HCT116 (cell line): Measurements from ENCODE around the gene PRR23E. TPM values are rescaled to one million over a fixed set of nuclear protein-coding genes. Genes with fewer than 3 reads are reported as not detected.

Source experiments
- ATAC-seq: fragments of 200-7000 bp; cut with Tn5 transposase; 2 replicates; pipeline ENCODE4 v1.9.1; 2020; ENCODE audit warnings: mild to moderate bottlenecking, moderate library complexity
- BruUV-seq: library from RNA; stranded (reverse); fragments of 400-500 nt; replicated peaks from 2 replicates; lab custom pipeline; 2021; lab: Mats Ljungman, UMichigan
- CTCF ChIA-PET: fragments of 300-600 bp; sonication (Branson Sonifier 250); formaldehyde crosslinking; loops from one replicate; lab custom pipeline; 2021; ENCODE audit warnings: antibody characterized with exemption; lab: Charles Lee
- POLR2A ChIA-PET: fragments of 300-600, 350-600 bp; sonication (Branson Sonifier 250); formaldehyde crosslinking; loops from one replicate; lab custom pipeline; 2021; ENCODE audit warnings: antibody characterized with exemption; lab: Charles Lee
- RAD21 ChIA-PET, 2 experiments: fragments of 300-600 bp; sonication (Branson Sonifier 250); formaldehyde crosslinking; loops; one replicate each; lab custom pipeline; 2023; ENCODE audit warnings: low total read pairs in 2 of 2; ENCODE audit not compliant: uncharacterized antibody in 2 of 2, unreplicated experiment in 2 of 2, low non-redundant PET in 1 of 2; lab: Charles Lee
- DNase-seq: peaks from one replicate; pipeline ENCODE4 v3.0.0-alpha.2; 2010; ENCODE audit warnings: low read depth, low spot score
- H2AFZ ChIP-seq: fragments of 200-600 bp; shearing (Covaris generic), sonication (generic); 2 replicates; pipeline ENCODE4 v1.6.1; 2017; ENCODE audit warnings: low read depth, mixed run types, mixed read lengths, antibody characterized with exemption, low read length; ENCODE audit not compliant: poor library complexity, severe bottlenecking
- H3K27ac ChIP-seq: 2 replicates; pipeline ENCODE4 v1.5.1; 2012; ENCODE audit warnings: low read depth, low read length
- H3K27me3 ChIP-seq: fragments of 200-600 bp; sonication (generic); 2 replicates; pipeline ENCODE4 v1.6.1; 2016; ENCODE audit warnings: mixed run types, low read length, mixed read lengths; ENCODE audit not compliant: insufficient read depth
- H3K36me3 ChIP-seq, 2 experiments: fragments of 200-500 bp in 1 of 2; fragments of 200-600 bp in 1 of 2; sonication (Bioruptor generic) in 1 of 2; sonication (generic) in 1 of 2; 2 replicates each; pipeline versions ENCODE4 v1.5.1 to v1.6.1; 2014 to 2016; ENCODE audit warnings: low read length in 2 of 2, inconsistent platforms in 1 of 2, mixed read lengths in 1 of 2, mixed run types in 1 of 2; ENCODE audit not compliant: insufficient read depth in 2 of 2, control insufficient read depth in 1 of 2
- H3K4me1 ChIP-seq, 2 experiments: fragments of 200-600 bp in 1 of 2; sonication (generic) in 1 of 2; 2 replicates each; pipeline versions ENCODE4 v1.5.1 to v1.6.1; 2012 to 2017; ENCODE audit warnings: low read length in 2 of 2, inconsistent platforms in 1 of 2, mild to moderate bottlenecking in 1 of 2, mixed read lengths in 1 of 2, mixed run types in 1 of 2, moderate library complexity in 1 of 2; ENCODE audit not compliant: insufficient read depth in 2 of 2, control insufficient read depth in 1 of 2
- H3K4me2 ChIP-seq: fragments of 200-600 bp; sonication (generic); 2 replicates; pipeline ENCODE4 v1.6.1; 2017; ENCODE audit warnings: mixed run types, low read length, mixed read lengths
- H3K4me3 ChIP-seq, 2 experiments: fragments of 200-600 bp in 1 of 2; sonication (generic) in 1 of 2; replicated peaks in 1 of 2; 2 replicates each; pipeline ENCODE4 v1.5.1; 2011 to 2016; ENCODE audit warnings: low read length in 2 of 2, control low read depth in 1 of 2, low read depth in 1 of 2, mild to moderate bottlenecking in 1 of 2, mixed read lengths in 1 of 2, mixed run types in 1 of 2
- H3K79me2 ChIP-seq: fragments of 200-600 bp; sonication (generic); 2 replicates; pipeline ENCODE4 v1.6.1; 2017; ENCODE audit warnings: mild to moderate bottlenecking, mixed run types, low read length, moderate library complexity, mixed read lengths; ENCODE audit not compliant: insufficient read depth
- H3K9ac ChIP-seq: fragments of 200-600 bp; sonication (generic); 2 replicates; pipeline ENCODE4 v1.6.1; 2016; ENCODE audit warnings: low read length, mixed read lengths
- H3K9me2 ChIP-seq: fragments of 200-600 bp; sonication (generic), shearing (Covaris generic); 2 replicates; pipeline ENCODE4 v1.6.1; 2017; ENCODE audit warnings: mixed run types, mild to moderate bottlenecking, moderate library complexity; ENCODE audit not compliant: insufficient read depth
- H3K9me3 ChIP-seq, 2 experiments: fragments of 200-500 bp in 1 of 2; fragments of 200-600 bp in 1 of 2; sonication (Bioruptor generic) in 1 of 2; sonication (generic) in 1 of 2; 2 replicates each; pipeline ENCODE4 v1.6.1; 2014 to 2017; ENCODE audit warnings: low read length in 2 of 2, mixed read lengths in 2 of 2, inconsistent platforms in 1 of 2, low read depth in 1 of 2, mild to moderate bottlenecking in 1 of 2, mixed run types in 1 of 2, moderate library complexity in 1 of 2; ENCODE audit not compliant: control insufficient read depth in 1 of 2, insufficient read depth in 1 of 2
- H4K20me1 ChIP-seq: fragments of 200-600 bp; sonication (generic), shearing (Covaris generic); 2 replicates; pipeline ENCODE4 v1.6.1; 2017; ENCODE audit warnings: mixed run types, mild to moderate bottlenecking, moderate library complexity; ENCODE audit not compliant: insufficient read depth
- CBX3 ChIP-seq: IDR thresholded peaks from 2 replicates; pipeline ENCODE4 v1.6.1; 2012; ENCODE audit warnings: low read depth
- CEBPB ChIP-seq: IDR thresholded peaks from 2 replicates; pipeline ENCODE4 v1.6.1; 2012; ENCODE audit warnings: low read depth
- EGR1 ChIP-seq: IDR thresholded peaks from 2 replicates; pipeline ENCODE4 v1.6.1; 2012; ENCODE audit warnings: low read depth
- ELF1 ChIP-seq: IDR thresholded peaks from 2 replicates; pipeline ENCODE4 v1.6.1; 2012; ENCODE audit warnings: low read depth, borderline replicate concordance
- EZH2 ChIP-seq: fragments of 200-600 bp; sonication (generic); IDR thresholded peaks from 2 replicates; pipeline ENCODE4 v1.6.1; 2017; ENCODE audit warnings: antibody characterized with exemption, mixed run types
- EZH2phosphoT487 ChIP-seq: fragments of 200-600 bp; IDR thresholded peaks from 2 replicates; pipeline ENCODE4 v1.6.1; 2018; ENCODE audit warnings: antibody characterized with exemption, borderline replicate concordance
- FOSL1 ChIP-seq: IDR thresholded peaks from 2 replicates; pipeline ENCODE4 v1.6.1; 2012; ENCODE audit warnings: low read depth
- JUND ChIP-seq: IDR thresholded peaks from 2 replicates; pipeline ENCODE4 v1.6.1; 2012
- MAX ChIP-seq: IDR thresholded peaks from 2 replicates; pipeline ENCODE4 v1.6.1; 2012
- POLR2A ChIP-seq: IDR thresholded peaks from 2 replicates; pipeline ENCODE4 v1.7.0; 2011; ENCODE audit warnings: borderline replicate concordance; ENCODE audit not compliant: insufficient read depth, insufficient read length; ENCODE audit errors: extremely low read depth
- POLR2AphosphoS5 ChIP-seq: IDR thresholded peaks from 2 replicates; pipeline ENCODE4 v1.6.1; 2011; ENCODE audit warnings: mild to moderate bottlenecking, low read depth, low read length, moderate library complexity
- REST ChIP-seq: IDR thresholded peaks from 2 replicates; pipeline ENCODE4 v1.6.1; 2012; ENCODE audit warnings: low read depth
- SP1 ChIP-seq: IDR thresholded peaks from 2 replicates; pipeline ENCODE4 v1.6.1; 2012; ENCODE audit warnings: low read depth
- SRF ChIP-seq: IDR thresholded peaks from 2 replicates; pipeline ENCODE4 v1.6.1; 2012; ENCODE audit warnings: low read depth
- TCF7L2 ChIP-seq: IDR thresholded peaks from 2 replicates; pipeline ENCODE4 v1.7.0; 2011; ENCODE audit warnings: borderline replicate concordance, inconsistent platforms; ENCODE audit not compliant: insufficient read depth, insufficient read length; ENCODE audit errors: extremely low read depth
- ZFX ChIP-seq: fragments of 450-650 bp; IDR thresholded peaks from 2 replicates; pipeline ENCODE4 v1.6.1; 2017
- ZNF274 ChIP-seq: fragments of 200-500 bp; sonication (Bioruptor generic); IDR thresholded peaks from 2 replicates; pipeline ENCODE4 v1.6.1; 2014; ENCODE audit warnings: mild to moderate bottlenecking, low read depth, low read length, inconsistent platforms
- intact Hi-C: fragments of 100-400 bp; cut with micrococcal nuclease; formaldehyde crosslinking; loops from 2 replicates; pipeline ENCODE4 v1.10.0; 2022
- total RNA-seq: library from RNA; stranded (reverse); gene quantifications from one replicate; pipeline ENCODE4 v1.2.1, GENCODE V29; 2021; ENCODE audit not compliant: unreplicated experiment
- TF ChIP-seq, protein P1 (sequence below): IDR thresholded peaks from 2 replicates; pipeline ENCODE4 v1.6.1; 2011; ENCODE audit warnings: mild to moderate bottlenecking, low read length, moderate library complexity; ENCODE audit not compliant: insufficient replicate concordance; ENCODE audit errors: extremely low read depth
- TF ChIP-seq, protein P2 (sequence below), 3 experiments: fragments of 200-600 bp in 1 of 3; sonication (generic) in 1 of 3; IDR thresholded peaks in 2 of 3; conservative IDR thresholded peaks in 1 of 3; 2 replicates each; pipeline ENCODE4 v1.5.1; 2012 to 2017; ENCODE audit warnings: low read depth in 2 of 3, low read length in 2 of 3, antibody characterized with exemption in 1 of 3, borderline replicate concordance in 1 of 3, control low read depth in 1 of 3, mild to moderate bottlenecking in 1 of 3, mixed read lengths in 1 of 3, mixed run types in 1 of 3, moderate library complexity in 1 of 3; ENCODE audit not compliant: insufficient read depth in 1 of 3

PRR23E gene
- total RNA-seq, 1 experiment from 2014 or later: not detected

- TF ChIP-seq, protein P1, sequence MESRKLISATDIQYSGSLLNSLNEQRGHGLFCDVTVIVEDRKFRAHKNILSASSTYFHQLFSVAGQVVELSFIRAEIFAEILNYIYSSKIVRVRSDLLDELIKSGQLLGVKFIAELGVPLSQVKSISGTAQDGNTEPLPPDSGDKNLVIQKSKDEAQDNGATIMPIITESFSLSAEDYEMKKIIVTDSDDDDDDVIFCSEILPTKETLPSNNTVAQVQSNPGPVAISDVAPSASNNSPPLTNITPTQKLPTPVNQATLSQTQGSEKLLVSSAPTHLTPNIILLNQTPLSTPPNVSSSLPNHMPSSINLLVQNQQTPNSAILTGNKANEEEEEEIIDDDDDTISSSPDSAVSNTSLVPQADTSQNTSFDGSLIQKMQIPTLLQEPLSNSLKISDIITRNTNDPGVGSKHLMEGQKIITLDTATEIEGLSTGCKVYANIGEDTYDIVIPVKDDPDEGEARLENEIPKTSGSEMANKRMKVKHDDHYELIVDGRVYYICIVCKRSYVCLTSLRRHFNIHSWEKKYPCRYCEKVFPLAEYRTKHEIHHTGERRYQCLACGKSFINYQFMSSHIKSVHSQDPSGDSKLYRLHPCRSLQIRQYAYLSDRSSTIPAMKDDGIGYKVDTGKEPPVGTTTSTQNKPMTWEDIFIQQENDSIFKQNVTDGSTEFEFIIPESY: no peak
- TF ChIP-seq EZH2phosphoT487: no peak
- no peak for TF ChIP-seq SRF
- no peak for TF ChIP-seq SP1
- no peak for TF ChIP-seq MAX
- TF ChIP-seq POLR2AphosphoS5: no peak
Observed at GRCh38 chr3:127145266-127145665, 47.7 kb upstream of the PRR23E start (continued).

DNA sequence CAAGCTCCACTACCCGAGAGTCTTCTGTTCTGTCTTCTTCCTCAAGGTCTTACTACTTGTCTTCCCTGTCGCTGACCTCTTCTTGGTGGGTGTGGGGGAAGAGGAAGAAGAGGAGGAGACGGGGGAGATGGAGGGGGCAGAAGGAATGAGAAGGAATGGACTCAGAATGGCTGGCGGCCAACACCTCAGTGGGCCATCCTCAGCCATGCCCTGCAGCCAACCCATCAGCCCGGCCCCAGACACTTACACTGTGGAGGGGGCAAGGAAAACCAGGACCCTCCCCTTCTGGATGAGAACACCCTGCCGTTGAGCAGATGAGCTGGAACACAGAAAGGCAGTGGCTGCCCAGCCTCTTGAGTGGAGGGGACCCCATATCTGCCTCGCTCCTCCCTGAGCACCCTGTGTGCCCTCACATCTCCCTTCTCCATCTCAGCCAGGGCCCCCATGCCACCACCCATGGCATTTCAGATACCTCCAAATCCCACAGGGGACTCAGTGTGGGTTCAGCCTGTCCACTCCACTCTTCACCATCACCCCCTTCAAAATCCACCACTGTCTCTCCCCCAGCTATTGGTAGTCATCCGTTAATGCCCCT, 45.5 kb upstream of the PRR23E start:
- Histone ChIP-seq H3K36me3 (no peaks in the 10 kb centered on the region), H3K79me2 (no peaks in the 10 kb centered on the region), H3K9me2 (no peaks in the 10 kb centered on the region), H3K9me3 (peaks cover 0 to 3% of the 10 kb centered on the region in 2 experiments; a peak in 1 of 4 replicates), H3K27ac (no peak overlapping the region), H3K4me3 (no peak overlapping the region), H3K9ac (no peak overlapping the region), H3K4me1 (no peaks in the 10 kb centered on the region), H4K20me1 (no peaks in the 10 kb centered on the region), H3K4me2 (no peak overlapping the region), H2AFZ (no peak overlapping the region), H3K27me3 (peaks cover 7% of the 10 kb centered on the region; the same call in 1 of the 2 replicates)
- RAD21 ChIA-PET: no interaction called here
- CTCF ChIA-PET: no interaction called here
- DNase-seq: no peak
- POLR2A ChIA-PET: no interaction called here
- intact Hi-C loops: no loop called here
- no TSS peak for BruUV-seq
- ATAC-seq: no peak
- TF ChIP-seq EGR1 (no peak), ZNF274 (no peak), ELF1 (no peak), TCF7L2 (no peak), SP1 (no peak), EZH2 (no peak), POLR2AphosphoS5 (no peak), REST (no peak), POLR2A (no peak), CBX3 (no peak), FOSL1 (no peak), CEBPB (no peak), JUND (no peak), ZFX (no peak)
- TF ChIP-seq, protein P2, sequence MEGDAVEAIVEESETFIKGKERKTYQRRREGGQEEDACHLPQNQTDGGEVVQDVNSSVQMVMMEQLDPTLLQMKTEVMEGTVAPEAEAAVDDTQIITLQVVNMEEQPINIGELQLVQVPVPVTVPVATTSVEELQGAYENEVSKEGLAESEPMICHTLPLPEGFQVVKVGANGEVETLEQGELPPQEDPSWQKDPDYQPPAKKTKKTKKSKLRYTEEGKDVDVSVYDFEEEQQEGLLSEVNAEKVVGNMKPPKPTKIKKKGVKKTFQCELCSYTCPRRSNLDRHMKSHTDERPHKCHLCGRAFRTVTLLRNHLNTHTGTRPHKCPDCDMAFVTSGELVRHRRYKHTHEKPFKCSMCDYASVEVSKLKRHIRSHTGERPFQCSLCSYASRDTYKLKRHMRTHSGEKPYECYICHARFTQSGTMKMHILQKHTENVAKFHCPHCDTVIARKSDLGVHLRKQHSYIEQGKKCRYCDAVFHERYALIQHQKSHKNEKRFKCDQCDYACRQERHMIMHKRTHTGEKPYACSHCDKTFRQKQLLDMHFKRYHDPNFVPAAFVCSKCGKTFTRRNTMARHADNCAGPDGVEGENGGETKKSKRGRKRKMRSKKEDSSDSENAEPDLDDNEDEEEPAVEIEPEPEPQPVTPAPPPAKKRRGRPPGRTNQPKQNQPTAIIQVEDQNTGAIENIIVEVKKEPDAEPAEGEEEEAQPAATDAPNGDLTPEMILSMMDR (IDR thresholded peaks at IDR 0.05 in 2 of 3, conservative IDR thresholded peaks at IDR 0.05 in 1 of 3; ENCODE audit: borderline replicate concordance in 1 of 3, insufficient read depth in 1 of 3, low read depth in 2 of 3, low read length in 2 of 3): no peak
